HG02798 (cell line): ENCODE results near the gene SERPINA12.
"Not testable (repeated sequence)": the region's sequence is repeated elsewhere in the genome, so short reads cannot be mapped to it uniquely, and the experiment has no call there.

Experiments
- ATAC-seq: cut with Tn5 transposase; IDR thresholded peaks from one replicate; pipeline ENCODE4 v1.9.1; 2021; ENCODE audit warnings: mild to moderate bottlenecking; ENCODE audit not compliant: unreplicated experiment, poor library complexity

SERPINA12 gene

DNA sequence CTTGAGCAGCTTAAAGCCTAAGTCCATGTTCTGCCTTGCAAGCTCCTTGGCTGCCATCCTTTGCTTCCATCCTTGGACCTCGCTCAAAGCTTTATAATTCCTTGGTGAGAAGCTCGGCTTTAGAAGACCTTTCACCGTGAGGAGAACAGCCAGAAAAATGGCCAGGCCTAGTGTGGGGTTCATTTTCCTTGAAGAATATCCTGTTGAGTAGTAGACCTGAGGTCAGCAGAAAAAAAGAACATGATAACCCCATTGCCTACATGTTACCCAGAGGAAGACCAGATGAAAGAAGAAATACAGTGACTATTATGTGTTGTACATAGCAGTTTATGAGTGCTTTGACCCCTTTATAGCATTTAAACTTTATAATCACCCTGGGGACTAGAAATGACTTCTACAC, 11.1 kb downstream of the SERPINA12 start:
- no peak for ATAC-seq

DNA sequence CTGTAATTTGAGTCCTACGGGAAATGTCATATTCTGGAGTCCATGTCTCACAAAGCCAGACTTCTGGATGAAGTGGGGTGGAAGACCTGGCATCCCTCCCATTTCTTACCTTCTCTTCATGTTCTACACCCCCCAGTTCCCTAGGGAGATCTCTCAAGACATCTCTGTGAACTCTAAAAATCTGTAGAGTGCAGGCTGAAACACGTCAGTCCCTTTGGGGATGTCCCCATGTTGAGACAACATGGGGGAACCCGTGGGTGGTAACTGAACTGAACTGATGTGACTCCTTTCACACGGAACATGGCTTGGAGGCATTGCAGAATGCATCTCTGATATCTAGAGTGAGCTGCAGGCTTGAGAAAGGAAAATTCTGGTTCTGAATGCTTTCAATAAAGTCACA, 15.2 kb downstream of the SERPINA12 start:
- ATAC-seq: peak; percentile 66

DNA sequence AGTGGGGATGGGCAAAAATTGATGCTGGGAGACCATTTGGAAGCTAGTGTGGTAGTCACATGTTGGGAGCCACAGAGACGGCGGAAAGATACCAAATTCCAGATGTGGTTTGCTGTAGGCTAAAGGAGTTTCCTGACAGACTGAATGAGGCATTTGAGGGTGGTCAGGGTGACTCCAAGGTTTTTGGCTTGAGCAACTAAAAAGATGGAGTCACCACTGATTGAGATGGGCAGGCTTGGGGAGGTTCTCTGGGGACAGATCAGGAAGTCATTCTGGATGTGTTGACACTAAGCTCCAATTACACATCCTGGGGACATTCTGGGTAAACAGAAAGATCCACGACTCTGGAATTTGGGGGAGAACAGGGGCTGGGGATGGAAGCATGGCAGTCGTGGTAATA, 17.8 kb downstream of the SERPINA12 start:
- ATAC-seq: no peak

DNA sequence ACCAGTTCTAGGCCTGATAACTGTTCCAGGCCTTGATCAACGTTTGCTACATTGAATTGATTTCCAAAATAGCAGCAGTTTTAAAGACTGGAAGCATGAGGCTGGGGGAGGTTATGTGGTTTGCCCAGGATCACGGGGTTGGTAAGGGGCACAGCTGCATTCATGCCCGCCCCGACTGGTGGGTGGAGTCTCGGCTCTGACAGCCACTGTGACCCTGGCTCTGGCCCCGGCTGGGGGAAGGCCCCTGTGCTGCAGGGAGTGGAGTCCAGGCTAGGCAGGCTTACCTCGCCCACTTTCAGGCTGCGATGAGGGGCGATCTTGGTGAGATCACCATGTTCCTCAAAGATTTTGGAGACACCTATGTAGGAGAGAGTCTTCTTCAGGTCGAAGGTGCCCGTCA, 19.9 kb downstream of the SERPINA12 start:
- no peak for ATAC-seq

DNA sequence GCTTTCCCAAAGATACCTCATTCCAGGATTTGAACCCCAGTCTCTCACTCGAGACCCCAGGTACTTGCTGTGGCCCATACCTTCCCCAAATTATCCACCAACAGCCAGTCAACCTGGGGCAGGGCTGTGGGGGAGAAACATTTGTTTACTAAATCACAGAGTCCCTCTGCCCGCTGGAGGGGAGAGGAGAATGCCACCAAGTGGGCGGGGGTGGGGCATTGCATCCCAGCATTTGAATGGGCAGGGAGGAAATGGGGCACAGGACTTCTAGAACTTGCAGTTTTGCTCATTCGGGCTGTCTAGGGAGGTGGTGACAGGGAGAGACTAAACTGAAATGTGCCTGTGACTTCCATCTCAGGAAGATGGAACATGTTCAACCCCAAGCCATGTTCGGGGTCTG, 22.4 kb downstream of the SERPINA12 start:
- no peak for ATAC-seq

DNA sequence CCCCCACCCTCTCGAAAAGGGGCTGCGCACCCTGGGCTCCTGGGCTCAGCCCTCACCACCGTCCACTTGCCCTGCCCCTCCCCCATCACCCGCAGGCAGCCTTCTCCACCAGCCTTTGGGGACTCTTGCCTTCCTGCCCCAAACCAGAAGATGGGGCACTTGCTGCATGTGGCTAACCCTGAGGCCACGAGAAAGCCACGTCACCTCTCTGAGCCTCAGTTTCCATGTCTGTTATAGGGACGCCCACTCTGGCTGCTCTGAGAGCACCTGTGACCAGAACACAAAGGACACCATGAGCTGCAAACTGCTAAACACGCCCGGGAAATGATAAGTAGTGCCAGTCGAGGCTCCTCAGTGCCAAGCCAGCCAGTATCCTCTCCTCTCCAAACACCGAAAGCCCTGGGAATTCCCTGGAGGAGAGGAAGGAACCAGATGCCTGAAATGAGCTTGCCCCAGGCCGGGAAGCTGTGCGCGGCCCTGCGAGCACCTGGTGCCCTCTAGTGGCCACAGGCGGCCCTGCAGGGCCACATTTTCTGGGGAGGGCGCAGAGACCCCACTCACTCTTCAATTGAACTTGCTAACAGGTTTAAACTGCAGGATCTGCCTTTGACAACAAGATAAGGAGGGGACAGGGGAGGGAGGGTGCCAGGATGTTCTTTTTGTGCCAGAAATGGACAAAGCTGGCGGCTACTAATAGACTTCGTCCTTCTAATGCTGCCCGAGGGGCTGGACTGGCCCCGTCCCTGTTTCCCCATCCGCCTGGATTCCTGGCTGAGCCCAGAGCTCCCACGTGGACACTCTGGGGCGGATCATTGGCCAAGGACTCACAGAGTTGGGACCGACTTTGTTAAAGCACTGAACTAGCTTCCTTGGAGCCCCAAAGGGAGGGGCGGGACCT, 23.1 kb downstream of the SERPINA12 start:
- peak; percentile 47 for ATAC-seq

DNA sequence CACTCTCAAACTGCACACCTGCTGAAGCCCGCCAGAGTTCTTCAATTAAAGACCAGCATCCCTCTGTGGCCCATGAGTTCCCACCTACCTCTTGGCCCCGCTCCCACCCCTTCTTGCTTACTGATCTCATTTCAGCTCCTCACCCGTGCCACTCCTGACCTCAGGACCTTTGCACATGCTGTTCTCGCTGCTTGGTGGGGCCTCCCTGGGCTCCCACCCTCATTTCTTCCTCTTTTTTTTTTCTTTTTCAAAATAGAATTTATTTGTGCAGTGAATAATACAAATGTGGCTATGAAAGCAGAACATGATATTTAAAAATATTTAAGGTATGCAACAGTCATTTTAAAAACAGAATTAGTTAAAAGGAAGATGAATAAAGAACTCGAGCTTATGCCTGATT, 24.8 kb downstream of the SERPINA12 start:
- no peak for ATAC-seq

DNA sequence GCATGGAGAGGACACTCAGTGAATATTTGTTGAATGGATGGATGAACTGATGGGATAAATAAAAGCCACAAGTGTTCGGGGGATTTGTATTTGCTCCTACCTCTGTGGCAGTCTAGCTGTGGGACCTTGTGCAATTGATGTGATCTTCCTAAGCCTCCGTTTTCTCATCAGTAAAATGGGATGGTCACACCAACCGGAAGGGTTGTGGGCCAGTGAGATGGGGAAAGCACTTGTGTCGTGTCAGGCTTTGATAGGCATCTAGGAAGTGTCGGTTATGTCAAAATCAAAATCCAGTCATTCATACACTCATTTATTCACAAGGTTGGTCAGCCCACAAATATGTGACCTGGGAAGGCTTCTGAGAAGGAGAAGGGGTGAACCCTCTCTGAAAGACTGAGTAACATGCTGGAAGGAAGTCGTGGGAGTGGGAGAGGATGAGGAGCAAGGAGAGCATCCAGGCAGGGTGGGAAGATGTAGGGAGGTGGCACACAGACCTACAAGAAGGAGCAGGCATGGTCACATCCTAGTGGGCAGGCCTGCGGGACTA, 25.5 kb downstream of the SERPINA12 start:
- ATAC-seq: no peak

DNA sequence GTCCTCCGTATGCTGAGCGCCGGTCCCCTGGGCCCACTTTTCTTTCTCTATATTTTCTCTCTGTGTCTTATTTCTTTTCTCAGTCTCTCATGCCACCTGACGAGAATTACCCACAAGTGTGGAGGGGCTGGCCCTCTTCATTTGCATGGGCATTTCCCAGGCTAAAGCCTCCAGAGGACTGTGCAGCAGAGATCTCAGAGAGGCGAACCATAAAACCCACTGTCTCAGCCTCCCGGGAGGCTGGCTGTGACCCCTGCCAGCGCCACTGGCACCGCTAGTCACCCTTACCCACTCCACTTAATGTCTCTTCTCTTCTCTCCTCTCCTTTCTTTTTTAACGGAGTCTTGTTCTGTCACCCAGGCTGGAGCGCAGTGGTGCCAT, 26.2 kb downstream of the SERPINA12 start:
- ATAC-seq: peak; percentile 63

DNA sequence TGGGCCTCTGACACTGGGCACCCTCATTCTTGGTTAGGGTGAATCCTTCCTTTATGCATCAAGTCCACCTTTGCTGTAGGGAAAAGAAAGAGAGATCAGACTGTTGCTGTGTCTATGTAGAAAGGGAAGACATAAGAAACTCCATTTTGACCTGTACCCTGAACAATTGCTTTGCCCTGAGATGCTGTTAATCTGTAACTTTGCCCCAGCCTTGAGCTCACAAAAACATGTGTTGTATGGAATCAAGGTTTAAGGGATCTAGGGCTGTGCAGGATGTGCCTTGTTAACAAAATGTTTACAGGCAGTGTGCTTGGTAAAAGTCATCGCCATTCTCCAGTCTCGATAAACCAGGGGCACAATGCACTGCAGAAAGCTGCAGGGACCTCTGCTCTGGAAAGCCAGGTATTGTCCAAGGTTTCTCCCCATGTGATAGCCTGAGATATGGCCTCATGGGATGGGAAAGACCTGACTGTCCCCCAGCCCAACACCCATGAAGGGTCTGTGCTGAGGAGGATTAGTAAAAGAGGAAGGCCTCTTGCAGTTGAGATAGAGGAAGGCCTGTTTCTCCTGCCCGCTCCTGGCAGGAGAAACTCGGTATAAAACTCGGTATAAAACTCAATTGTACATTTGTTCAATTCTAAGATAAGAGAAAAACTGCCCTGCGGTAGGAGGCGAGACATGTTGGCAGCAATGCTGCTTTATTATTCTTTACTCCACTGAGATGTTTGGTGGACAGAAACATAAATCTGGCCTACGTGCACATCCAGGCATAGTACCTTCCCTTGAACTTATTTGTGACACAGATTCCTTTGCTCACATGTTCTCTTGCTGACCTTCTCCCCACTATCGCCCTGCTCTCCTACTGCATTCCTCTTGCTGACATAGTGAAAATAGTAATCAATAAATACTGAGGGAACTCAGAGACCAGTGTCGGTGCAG, 26.9 kb downstream of the SERPINA12 start:
- ATAC-seq: not testable (repeated sequence)

DNA sequence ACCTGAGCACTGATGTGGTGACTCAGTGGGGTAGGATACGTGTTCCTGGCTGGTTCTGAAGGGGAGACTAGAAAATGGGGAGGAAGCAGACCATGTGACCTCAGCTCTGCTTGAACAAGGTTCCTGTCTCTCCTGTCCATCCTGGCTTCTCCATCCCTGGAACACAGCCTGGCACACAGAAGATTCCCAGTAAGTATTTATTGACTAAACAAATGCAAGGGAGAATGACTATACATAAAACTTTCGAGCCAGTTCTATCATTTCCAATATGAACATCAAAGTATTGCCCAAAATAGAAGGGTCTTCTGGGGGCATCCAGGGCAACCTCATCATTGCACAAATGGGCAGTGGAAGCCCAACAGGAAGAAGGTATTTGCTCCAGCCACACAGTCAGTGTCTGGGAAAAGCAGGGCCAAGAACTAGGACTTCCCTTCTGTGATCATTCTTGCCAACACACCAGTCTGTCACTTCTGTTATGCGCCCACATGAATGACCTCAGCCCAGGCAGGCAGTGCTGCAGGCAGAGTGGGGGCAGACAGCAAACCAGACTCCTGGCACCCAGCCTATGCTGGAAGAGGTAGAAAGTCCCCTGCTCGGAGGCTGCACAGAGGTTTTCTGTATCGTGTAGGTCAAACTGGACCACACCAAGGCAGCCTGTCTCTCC, 27.7 kb downstream of the SERPINA12 start:
- ATAC-seq: peak; percentile 40

DNA sequence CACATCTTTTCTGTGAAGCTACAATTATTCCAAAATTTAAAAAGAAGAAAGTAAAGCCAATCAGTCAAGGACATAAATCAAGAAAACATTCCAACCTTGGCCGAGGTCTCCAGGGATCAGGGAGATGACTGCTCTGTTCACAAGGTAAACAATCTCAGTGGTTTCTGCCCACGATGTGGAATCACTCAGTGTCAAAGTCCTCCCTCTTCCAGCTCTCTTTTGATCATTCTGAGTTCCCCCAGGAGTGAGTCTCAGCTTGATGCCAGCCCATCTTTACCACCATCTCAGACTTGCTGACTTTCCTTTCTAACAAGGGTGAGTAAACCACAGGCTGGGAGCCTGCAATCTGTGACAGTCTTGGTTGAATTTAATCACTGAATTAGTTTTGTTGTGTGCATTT, 28.5 kb downstream of the SERPINA12 start:
- no peak for ATAC-seq

DNA sequence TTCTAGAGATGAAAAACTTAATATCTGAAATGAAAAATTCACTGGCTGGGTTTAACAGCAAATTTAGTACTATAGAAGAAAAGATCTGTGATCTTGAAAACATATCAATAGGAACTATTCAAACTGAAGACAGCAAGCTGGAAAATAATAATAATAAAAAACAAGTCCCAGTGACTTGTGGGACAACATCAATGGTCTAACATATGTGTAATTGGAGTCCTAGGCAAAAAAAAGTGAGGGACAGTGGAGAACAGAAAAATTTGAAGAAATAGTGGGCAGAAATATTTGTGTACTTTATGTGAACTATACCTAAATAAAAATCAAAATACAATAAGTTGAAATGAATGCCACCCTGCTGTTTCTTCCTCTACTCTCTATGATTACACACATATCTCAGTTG, 30.8 kb downstream of the SERPINA12 start:
- ATAC-seq: no peak

DNA sequence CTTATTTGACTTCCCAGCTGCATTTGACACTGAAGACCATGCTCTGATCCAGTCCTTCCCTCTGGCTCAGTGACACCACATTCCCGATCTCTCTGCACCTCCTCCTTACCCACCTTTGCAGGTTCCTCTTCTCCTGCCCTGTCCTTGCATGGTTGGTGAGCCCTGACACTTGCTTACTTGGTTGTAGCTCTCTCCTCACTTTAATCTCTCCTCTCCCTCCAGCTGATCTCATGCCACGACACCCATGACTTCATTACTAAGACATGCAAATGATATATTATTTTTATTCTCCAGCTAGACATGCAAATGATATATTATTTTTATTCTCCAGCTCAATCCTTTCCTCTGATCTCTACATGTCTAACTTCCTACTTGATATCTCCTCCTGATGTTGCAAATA, 33.2 kb downstream of the SERPINA12 start, which contains the start of gene SERPINA9:
Gene SERPINA9 (minus strand): TSS at position 175 of the 400 bp plus-strand sequence. CDS start 6,357 bp downstream, outside the sequence.
- ATAC-seq: no peak

DNA sequence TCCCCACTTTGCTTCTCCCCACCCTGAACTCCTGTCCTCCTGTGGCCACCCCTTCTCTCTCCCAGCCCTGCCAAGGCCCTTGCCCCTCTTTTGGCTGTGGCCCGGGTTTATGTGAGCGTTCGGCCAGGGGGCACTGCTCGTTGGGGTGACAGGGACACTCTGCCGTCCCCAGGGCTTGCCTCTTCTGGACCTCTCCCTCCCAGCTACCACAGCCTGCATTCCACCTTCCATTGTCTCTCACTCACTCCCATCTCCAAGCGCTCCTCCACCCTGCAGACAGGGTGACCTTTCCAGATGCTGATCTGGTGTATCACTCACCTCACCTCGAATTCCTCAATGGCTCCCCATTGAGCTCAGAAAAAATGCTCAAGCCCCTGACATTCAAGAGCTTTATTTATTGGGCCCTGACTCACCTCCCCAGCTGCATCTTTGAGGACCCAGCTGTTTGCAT, 34.7 kb downstream of the SERPINA12 start:
- no peak for ATAC-seq

DNA sequence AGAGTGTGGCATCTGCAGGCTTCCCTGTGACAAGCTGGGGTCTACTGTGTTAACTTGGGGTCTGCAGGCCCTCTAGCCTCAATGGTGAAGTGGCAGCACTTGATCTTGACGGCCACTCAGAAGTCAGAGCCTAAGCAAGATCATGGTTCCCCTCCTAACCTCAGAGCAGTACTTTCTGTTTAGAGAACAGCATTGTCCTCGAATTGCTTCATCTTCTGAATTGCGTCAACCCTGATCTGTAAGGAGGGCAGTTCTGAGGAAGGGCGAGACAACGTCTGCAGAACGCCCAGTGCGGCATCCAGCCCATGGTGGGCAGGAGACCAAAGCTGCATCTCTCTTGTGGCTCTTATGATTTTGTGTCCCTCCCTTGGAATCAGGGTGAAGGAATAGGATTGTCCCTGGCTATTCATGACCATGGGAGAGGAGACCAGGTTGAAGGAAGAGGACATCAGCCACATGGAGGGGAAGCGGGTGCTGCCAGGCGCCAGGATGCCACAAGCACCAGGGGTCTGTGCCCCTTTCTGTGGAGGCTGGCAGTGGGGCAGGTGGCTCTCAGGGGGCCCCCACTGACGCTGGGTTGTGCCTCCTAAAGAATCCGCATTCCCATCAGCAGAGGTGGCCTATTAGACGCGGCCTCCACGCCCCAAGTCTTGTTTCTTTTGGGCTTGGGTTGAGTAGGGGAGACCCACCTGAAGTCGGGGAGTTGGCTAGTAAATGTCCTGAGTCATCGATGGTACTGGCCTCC, 35.4 kb downstream of the SERPINA12 start:
- ATAC-seq: no peak

DNA sequence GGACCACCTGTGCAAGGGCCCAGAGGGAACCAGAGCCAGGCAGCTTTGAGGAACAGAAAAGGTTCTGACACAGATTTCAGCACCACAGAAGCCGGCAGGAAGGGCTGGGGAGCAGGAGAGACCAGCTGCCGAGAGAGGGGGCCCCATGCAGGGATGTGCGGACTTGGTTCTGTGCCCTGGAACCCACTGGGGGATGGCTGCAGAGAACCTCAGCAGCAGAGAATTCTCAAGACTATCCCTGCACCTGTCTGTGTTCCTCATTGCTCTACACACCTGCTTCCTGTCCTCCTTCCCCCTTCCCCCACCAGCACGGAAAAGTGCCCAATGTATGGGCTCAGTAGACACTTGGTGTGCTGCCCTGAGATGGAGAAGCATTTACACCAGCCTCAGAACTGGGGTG, 36.4 kb downstream of the SERPINA12 start:
- ATAC-seq: no peak

DNA sequence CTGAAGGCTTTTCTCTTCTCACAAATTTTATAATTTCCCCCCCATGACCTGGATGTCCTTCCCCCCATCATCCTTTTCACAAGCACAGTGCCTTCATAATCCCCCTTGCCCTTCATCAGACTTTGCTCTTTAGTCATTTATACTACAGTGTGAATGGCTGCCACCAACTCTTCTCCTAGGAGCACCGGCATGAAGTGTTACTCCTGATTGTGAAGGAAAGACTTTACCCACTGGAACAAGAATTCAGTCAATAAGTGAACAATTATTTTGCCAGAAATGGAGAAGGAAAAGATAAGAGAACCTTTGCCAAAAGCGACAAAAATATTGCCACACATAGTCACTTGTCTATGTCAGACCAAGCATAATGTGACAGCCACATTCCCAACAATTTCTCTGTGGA, 38.2 kb downstream of the SERPINA12 start:
- no peak for ATAC-seq

DNA sequence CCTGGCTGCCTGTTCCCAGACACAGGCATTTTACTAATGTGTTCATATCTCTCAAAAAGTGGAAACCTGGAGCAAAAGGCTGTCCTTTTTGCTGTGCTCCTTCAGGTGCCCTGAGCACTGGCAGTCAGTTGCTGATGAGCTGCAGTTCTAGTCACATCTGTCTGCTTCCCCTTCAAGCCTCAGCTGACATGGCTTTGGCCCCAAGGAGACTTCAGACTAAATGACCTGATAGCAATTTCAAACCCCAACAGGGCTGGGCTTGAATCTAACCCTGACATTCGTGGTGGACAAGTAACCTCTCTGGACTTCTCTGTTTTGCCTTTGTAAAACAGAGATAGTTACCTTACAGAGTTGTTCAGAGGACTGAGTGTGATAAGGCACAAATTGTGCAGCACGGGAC, 39.0 kb downstream of the SERPINA12 start:
- ATAC-seq: no peak

DNA sequence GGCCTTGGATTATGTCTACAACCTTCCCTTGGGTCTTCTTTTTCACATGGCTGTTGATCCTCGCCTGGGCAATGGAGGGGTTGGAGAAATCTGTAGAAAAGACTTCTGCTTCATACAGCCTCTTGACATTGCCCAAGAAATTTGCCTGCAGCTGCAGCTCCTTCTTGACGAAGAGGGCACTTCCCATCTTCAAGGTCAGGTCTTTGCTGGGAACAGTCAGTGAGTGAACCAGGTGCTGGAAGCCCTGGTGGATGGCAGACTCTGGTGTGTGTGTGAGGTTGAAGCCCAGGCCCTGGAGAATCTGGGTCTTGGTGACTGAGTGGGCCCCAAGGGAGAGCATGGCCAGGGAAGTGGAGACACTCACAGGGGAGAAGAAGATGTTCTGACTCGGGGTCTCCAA, 40.0 kb downstream of the SERPINA12 start:
- no peak for ATAC-seq
